Sigmoid colon (tissue), 7 donors: Measurements from ENCODE around the gene SUCO. TPM values are rescaled to one million over a fixed set of nuclear protein-coding genes. Genes with fewer than 3 reads are reported as not detected.

Experiments used
- DNase-seq: peaks from one replicate; pipeline ENCODE4 v3.0.0-alpha.2; 2019
- H3K27ac ChIP-seq, 4 donors: fragments of 200-600 bp; sonication (generic); one replicate each; pipeline ENCODE4 v1.5.1; 2016 to 2019; ENCODE audit warnings: mild to moderate bottlenecking in 1 of 4
- H3K27me3 ChIP-seq, 3 donors: fragments of 200-600 bp; sonication (generic); one replicate each; pipeline ENCODE4 v1.5.1; 2019; ENCODE audit warnings: mild to moderate bottlenecking in 1 of 3
- H3K36me3 ChIP-seq, 4 donors: fragments of 200-600 bp; sonication (generic); one replicate each; pipeline ENCODE4 v1.5.1; 2016 to 2019
- H3K4me1 ChIP-seq, 4 donors: fragments of 200-600 bp; sonication (generic); one replicate each; pipeline ENCODE4 v1.5.1; 2017 to 2019
- H3K4me3 ChIP-seq, 4 donors: fragments of 200-600 bp; sonication (generic); one replicate each; pipeline ENCODE4 v1.5.1; 2017 to 2019; ENCODE audit warnings: mild to moderate bottlenecking in 2 of 4, moderate library complexity in 1 of 4
- H3K9me3 ChIP-seq, 4 donors: fragments of 200-600 bp in 3 of 4; sonication (generic) in 3 of 4; one replicate each; pipeline versions ENCODE4 v1.5.1 to v1.6.1; 2013 to 2019
- EP300 ChIP-seq, 4 donors: sonication (generic); formaldehyde crosslinking; IDR thresholded peaks; one replicate each; pipeline ENCODE4 v1.6.1; 2017; ENCODE audit warnings: antibody characterized with exemption in 4 of 4
- POLR2A ChIP-seq, 2 donors: fragments of 450-650 bp; IDR thresholded peaks; one replicate each; pipeline ENCODE4 v1.6.1; 2016; ENCODE audit warnings: antibody characterized with exemption in 2 of 2, mild to moderate bottlenecking in 2 of 2, moderate library complexity in 2 of 2
- POLR2AphosphoS5 ChIP-seq, 4 donors: sonication (generic); formaldehyde crosslinking; IDR thresholded peaks; one replicate each; pipeline ENCODE4 v1.6.1; 2017; ENCODE audit warnings: antibody characterized with exemption in 4 of 4
- WGBS, 2 donors: extraction: QIAGEN DNeasy Blood & Tissue Kit; methylation state at CpG; one replicate each; pipeline ENCODE4 v1.1.7; 2013; 5-methylcytosine and 5-hydroxymethylcytosine counted together
- intact Hi-C: fragments of 100-400 bp; cut with DNase I; formaldehyde crosslinking; loops from one replicate; pipeline ENCODE4 v1.15.1; 2023
- polyA plus RNA-seq, 3 donors: library from polyadenylated mRNA; stranded (reverse); fragments of 200-250 nt; gene quantifications; one replicate each; pipeline ENCODE4 v1.2.3, GENCODE V29; 2013
- total RNA-seq, 4 donors: library from RNA; depleted of rRNA; stranded (reverse); fragments of >200 nt; gene quantifications; one replicate each; pipeline ENCODE4 v1.1.0, GENCODE V29; 2016
- TF ChIP-seq, protein P1 (sequence below), 4 experiments: fragments of 450-650 bp in 3 of 4; fragments of 200-600 bp in 1 of 4; IDR thresholded peaks; one replicate each; pipeline ENCODE4 v1.5.1; 2016 to 2019; ENCODE audit warnings: antibody characterized with exemption in 4 of 4, mild to moderate bottlenecking in 3 of 4, moderate library complexity in 2 of 4
- donor health status: healthy with polysubstance abuse.
- donor health status: Bipolar disorder and iron deficiency.
- donor health status: healthy.

SUCO gene
- total and polyA plus RNA-seq, 7 donors, result 1.8 to 36.6 (median 27.4) TPM

DNA sequence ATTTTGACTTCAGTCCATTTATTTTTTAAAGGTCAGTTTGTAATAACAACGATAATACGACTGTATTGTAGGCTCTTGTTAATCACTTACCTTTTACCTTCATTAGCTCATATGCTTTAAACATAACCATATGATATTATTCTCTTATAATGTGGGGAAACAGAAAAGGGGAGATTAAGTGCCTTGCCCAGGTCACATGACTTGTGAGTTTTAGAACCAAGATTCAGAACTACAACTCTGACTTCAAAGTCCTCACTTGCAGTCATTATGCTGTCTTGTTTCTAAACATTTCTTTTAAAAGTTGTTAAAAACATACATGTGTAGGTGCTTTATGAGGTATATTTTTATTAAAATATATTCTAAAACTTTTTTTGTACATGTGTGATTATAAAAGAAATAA is 41.1 kb downstream of the SUCO start:
- intact Hi-C loops, result no loop called here
- Histone ChIP-seq H3K27me3 (no peaks in the 10 kb centered on the region), H3K9me3 (no peaks in the 10 kb centered on the region), H3K36me3 (peaks cover 0 to 81% (median 8%) of the 10 kb centered on the region in 4 donors), H3K4me1 (no peaks in the 10 kb centered on the region), H3K4me3 (no peak overlapping the region), H3K27ac (no peak overlapping the region)
- WGBS, 2 donors, result 96 to 97% methylated on average over 2 of the region's 2 CpGs
- DNase-seq, result no peak
- TF ChIP-seq, protein P1, sequence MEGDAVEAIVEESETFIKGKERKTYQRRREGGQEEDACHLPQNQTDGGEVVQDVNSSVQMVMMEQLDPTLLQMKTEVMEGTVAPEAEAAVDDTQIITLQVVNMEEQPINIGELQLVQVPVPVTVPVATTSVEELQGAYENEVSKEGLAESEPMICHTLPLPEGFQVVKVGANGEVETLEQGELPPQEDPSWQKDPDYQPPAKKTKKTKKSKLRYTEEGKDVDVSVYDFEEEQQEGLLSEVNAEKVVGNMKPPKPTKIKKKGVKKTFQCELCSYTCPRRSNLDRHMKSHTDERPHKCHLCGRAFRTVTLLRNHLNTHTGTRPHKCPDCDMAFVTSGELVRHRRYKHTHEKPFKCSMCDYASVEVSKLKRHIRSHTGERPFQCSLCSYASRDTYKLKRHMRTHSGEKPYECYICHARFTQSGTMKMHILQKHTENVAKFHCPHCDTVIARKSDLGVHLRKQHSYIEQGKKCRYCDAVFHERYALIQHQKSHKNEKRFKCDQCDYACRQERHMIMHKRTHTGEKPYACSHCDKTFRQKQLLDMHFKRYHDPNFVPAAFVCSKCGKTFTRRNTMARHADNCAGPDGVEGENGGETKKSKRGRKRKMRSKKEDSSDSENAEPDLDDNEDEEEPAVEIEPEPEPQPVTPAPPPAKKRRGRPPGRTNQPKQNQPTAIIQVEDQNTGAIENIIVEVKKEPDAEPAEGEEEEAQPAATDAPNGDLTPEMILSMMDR (IDR thresholded peaks at IDR 0.05), result no peak
- TF ChIP-seq POLR2AphosphoS5 (IDR thresholded peaks at IDR 0.05), result no peak
- TF ChIP-seq EP300 (IDR thresholded peaks at IDR 0.05), result no peak
- TF ChIP-seq POLR2A (IDR thresholded peaks at IDR 0.05), result no peak

DNA sequence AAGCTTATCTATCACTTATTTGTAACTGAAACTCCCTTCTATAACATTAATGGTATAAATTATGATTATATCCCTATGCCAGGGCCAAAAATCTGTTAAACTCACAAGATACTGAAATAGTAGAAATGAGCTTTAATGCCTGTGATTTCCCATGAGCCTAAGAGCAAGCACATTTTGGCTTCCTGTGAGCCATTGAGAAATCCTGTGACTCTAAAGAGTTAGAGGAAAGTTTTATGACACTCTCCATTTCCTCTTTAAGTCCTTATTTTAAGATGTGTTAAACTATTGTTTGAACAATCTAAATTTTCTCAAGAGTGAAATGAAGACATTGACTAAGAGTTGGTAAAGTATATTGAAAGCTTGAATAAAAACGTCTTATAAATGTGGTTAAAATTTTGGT is 45.6 kb downstream of the SUCO start:
- Histone ChIP-seq H3K4me3 (no peak overlapping the region), H3K27me3 (no peaks in the 10 kb centered on the region), H3K9me3 (no peaks in the 10 kb centered on the region), H3K27ac (no peak overlapping the region), H3K4me1 (peaks cover 0 to 7% (median 3%) of the 10 kb centered on the region in 4 donors), H3K36me3 (peaks cover 0 to 66% (median 6%) of the 10 kb centered on the region in 4 donors)
- DNase-seq, result no peak
- TF ChIP-seq, protein P1 (IDR thresholded peaks at IDR 0.05), result no peak
- WGBS, 2 donors, result 86 to 88% methylated on average over 1 of the region's 1 CpG
- intact Hi-C loops, result no loop called here

DNA sequence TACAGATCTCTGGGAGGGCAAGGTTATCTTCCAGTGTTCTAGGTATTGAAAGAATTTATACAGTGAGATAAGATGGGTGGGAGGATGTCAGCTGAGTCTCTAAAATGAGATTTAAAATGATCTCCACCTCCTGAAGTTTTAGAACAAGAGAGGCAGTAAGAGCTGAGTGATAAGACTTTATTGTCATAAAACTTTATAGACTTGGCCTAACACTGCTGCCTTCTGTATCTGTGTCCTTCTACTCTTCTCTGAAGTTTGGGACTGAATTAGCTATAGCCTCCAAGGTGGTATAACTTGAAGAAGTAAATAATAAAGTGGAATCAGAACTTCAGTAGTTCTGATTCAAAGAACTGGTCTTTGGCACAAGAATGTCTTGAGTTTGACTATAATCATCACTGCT is 48.3 kb downstream of the SUCO start:
- no peak for DNase-seq
- TF ChIP-seq, protein P1 (IDR thresholded peaks at IDR 0.05), result no peak
- TF ChIP-seq EP300 (IDR thresholded peaks at IDR 0.05) (no peak), POLR2AphosphoS5 (IDR thresholded peaks at IDR 0.05) (no peak), POLR2A (IDR thresholded peaks at IDR 0.05) (no peak)
- intact Hi-C loops, result no loop called here
- peaks cover 0 to 7% (median 3%) of the 10 kb centered on the region in 4 donors for H3K4me1 ChIP-seq
- peaks cover 0 to 47% (median 6%) of the 10 kb centered on the region in 4 donors for H3K36me3 ChIP-seq
- no peak overlapping the region for H3K4me3 ChIP-seq
- no peaks in the 10 kb centered on the region for H3K9me3 ChIP-seq
- H3K27ac ChIP-seq, result no peak overlapping the region
- no peaks in the 10 kb centered on the region for H3K27me3 ChIP-seq

DNA sequence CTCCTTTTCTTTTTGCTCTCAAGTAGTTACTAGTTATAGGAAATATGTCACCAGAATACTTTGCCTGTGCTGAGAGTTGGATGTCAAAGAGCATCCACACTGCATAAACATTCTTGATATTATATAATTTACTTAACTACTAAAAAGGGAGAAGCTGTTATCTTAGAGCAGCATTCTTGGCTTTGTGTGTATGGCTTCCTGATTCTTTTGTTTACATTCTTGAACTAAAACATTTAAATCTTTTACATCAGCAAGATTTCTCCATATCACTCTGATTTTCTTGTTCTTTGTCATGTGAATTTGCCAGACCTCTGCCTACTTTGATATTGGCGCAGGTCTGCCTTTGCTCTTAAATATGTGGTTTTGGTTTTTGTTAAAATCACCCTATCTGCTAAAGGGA is 48.8 kb downstream of the SUCO start:
- Histone ChIP-seq H3K36me3 (peaks cover 0 to 46% (median 6%) of the 10 kb centered on the region in 4 donors), H3K27me3 (no peaks in the 10 kb centered on the region), H3K4me1 (peaks cover 0 to 7% (median 3%) of the 10 kb centered on the region in 4 donors), H3K4me3 (no peak overlapping the region), H3K27ac (no peak overlapping the region), H3K9me3 (no peaks in the 10 kb centered on the region)
- intact Hi-C loops, result no loop called here
- 87 to 90% methylated on average over 1 of the region's 1 CpG for WGBS, 2 donors
- no peak for TF ChIP-seq POLR2A (IDR thresholded peaks at IDR 0.05)
- TF ChIP-seq, protein P1 (IDR thresholded peaks at IDR 0.05), result no peak
- no peak for TF ChIP-seq POLR2AphosphoS5 (IDR thresholded peaks at IDR 0.05)
- TF ChIP-seq EP300 (IDR thresholded peaks at IDR 0.05), result no peak
- no peak for DNase-seq

DNA sequence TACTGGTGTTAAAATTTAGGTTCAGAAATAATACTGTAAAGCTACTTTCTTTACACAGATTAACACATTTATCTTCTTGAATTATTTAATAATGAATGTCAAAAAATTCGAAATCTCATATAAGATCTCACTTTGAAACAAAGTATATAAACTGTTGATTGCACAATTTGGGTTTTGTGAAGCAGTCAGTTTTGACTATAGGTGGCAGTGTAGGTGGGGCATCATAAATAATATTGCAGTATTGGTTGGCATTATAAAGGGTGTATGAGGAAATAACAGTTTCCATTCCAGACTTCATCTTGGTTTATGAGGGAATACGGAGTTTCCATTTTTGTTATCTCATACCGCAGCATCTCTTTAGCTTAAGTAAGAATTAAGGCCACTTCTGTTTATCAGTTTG is 49.9 kb downstream of the SUCO start:
- intact Hi-C loops, result no loop called here
- DNase-seq, result no peak
- H3K4me1 ChIP-seq, result peaks cover 0 to 7% (median 3%) of the 10 kb centered on the region in 4 donors
- no peaks in the 10 kb centered on the region for H3K9me3 ChIP-seq
- TF ChIP-seq, protein P1 (IDR thresholded peaks at IDR 0.05), result no peak
- TF ChIP-seq POLR2AphosphoS5 (IDR thresholded peaks at IDR 0.05) (no peak), POLR2A (IDR thresholded peaks at IDR 0.05) (no peak), EP300 (IDR thresholded peaks at IDR 0.05) (no peak)
- peaks cover 0 to 37% (median 6%) of the 10 kb centered on the region in 4 donors for H3K36me3 ChIP-seq
- no peak overlapping the region for H3K27ac ChIP-seq
- no peak overlapping the region for H3K4me3 ChIP-seq
- 80 to 91% methylated on average over 3 of the region's 3 CpGs for WGBS, 2 donors
- no peaks in the 10 kb centered on the region for H3K27me3 ChIP-seq
